GM12873 (cell line): ENCODE data around the gene PRR14.

Experiments
- TF ChIP-seq, protein P1 (sequence below): IDR thresholded peaks from 2 replicates; pipeline ENCODE4 v1.5.1; 2012; ENCODE audit warnings: low read depth, mild to moderate bottlenecking, moderate library complexity, low read length, control low read depth; ENCODE audit not compliant: insufficient read depth; ENCODE audit errors: missing control alignments

The PRR14 gene

DNA sequence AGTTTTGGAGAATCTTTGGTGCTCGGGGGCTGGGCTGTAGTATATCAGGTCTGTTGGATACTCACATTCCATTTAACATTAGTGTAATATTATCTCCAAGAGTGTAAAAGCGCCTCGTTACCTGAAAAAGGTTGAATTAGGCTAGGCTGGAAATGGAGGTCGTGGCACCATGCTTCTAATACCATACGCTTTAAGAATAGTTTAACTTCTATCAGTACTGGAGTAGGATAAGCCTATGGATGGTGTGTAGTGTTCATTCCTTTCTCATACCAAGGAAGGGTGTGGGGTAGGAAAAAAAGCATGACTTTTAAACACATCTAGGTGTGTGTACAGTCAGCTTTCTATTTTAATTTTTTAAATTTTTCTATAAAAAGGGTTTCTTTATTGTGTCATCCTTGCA, 50.2 kb downstream of the PRR14 start:
- TF ChIP-seq, protein P1, sequence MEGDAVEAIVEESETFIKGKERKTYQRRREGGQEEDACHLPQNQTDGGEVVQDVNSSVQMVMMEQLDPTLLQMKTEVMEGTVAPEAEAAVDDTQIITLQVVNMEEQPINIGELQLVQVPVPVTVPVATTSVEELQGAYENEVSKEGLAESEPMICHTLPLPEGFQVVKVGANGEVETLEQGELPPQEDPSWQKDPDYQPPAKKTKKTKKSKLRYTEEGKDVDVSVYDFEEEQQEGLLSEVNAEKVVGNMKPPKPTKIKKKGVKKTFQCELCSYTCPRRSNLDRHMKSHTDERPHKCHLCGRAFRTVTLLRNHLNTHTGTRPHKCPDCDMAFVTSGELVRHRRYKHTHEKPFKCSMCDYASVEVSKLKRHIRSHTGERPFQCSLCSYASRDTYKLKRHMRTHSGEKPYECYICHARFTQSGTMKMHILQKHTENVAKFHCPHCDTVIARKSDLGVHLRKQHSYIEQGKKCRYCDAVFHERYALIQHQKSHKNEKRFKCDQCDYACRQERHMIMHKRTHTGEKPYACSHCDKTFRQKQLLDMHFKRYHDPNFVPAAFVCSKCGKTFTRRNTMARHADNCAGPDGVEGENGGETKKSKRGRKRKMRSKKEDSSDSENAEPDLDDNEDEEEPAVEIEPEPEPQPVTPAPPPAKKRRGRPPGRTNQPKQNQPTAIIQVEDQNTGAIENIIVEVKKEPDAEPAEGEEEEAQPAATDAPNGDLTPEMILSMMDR: no peak

DNA sequence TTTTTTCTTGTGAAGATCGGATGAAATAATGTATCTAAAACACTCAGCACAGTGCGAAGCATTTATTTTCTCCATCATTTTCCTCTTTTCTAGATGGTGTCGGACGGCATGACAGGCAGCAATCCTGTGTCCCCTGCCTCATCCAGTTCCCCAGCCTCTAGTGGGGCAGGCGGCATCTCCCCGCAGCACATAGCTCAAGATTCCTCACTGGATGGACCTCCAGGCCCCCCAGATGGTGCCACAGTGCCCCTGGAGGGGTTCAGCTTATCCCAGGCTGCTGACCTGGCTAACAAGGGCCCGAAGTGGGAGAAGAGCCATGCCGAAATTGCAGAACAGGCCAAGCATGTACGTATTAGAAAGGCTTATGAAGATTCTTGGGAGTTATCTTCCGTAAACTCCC, 53.2 kb downstream of the PRR14 start:
- TF ChIP-seq, protein P1: no peak
